HG03135 (cell line): ENCODE data around the gene TMEM184C.

Experiments
- ATAC-seq: cut with Tn5 transposase; IDR thresholded peaks from one replicate; pipeline ENCODE4 v1.9.1; 2021; ENCODE audit warnings: mild to moderate bottlenecking, moderate library complexity; ENCODE audit not compliant: unreplicated experiment

Gene TMEM184C

DNA sequence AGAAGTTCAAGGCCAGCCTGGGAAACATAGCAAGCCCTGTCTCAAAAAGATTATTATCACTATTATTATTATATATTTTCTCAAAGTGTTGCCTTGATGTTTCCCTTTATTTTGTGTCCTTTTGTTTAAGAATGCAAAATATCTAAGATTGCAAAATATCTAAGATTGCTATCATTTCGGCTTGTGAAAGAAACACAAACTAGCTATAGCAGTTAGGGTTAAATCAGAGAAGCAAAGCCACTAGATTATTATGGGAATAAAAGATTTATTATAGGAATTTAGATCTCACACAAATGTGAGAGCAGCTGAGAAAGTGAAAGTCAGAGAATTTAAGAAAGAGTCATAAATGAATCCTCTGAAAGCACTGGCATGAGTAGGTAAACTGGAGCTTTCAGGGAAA, 18.0 kb upstream of the TMEM184C start:
- ATAC-seq: no peak

DNA sequence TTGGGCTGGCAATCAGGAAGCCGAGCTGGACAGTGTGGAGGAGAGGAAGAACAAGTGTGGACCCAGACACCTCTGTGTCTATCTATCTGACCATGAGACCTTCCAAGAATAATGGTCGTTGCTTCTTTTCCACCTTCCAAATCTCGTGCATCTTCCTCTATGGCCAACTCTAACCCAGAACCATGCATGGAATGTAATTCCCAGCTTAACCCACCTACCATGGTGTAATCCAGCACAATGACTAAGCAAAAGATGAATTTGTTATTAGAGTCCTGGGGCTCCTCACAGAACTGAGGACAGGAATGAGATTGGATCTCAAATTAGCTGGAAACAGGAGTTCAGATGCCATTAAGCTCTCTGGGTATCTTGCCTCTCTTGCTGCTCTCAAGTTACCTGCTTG, 17.4 kb upstream of the TMEM184C start:
- ATAC-seq: no peak

DNA sequence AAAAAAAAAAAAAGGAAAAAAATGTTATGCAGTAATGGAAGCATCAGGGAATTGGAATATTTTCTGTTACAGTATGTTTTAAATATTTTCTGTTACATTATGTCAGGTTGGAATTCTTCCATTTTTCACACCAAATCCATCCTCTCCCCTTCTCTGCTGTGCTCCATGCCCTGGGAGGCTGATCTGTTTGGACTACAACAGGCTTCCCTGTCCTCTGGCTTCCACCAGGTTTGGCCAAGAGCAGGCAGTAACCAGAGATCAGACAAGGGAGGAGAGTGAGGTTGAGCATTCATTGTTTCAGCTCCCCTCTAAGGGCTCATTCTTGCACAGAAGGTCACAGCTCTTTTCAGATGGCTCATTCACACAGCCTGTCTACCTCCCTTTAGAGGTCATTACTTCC, 11.7 kb upstream of the TMEM184C start:
- no peak for ATAC-seq

DNA sequence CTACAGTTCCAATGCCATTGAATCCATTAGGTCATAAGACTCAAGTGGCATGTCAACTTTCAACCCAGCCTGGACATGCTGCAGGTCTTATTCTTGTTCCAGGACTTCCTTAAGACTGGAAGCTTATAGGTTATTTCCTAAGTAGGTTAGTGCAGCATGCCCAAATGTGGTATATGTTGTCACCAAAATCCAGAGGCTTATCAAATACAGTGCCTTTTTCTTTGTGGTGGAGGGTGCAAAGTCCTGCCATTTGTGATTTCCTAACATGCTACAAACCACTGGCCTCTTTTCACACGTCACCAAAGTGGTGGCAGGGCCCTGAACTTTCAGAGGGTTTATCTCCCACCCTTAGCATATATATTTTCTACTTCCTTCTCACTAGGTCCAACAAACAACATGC, 9.7 kb upstream of the TMEM184C start:
- no peak for ATAC-seq

DNA sequence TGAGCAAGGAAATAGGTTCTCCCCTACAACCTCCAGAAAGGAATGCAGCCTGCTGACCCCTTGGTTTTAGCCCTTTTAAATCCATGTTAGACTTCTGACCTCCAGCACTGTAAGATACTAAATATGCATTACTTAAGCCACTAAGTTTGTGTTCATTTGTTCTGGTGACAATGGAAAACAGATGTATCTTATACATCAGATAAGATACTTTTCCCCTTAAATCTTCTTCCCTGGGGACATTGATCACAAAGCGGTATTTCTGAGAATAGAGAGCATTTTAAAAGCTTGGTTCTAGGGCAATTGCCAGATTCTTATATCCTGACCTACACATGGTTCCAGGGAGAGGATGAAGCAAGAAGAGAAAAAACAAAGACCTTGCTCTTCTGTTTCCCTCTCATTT, 6.5 kb upstream of the TMEM184C start:
- no peak for ATAC-seq

DNA sequence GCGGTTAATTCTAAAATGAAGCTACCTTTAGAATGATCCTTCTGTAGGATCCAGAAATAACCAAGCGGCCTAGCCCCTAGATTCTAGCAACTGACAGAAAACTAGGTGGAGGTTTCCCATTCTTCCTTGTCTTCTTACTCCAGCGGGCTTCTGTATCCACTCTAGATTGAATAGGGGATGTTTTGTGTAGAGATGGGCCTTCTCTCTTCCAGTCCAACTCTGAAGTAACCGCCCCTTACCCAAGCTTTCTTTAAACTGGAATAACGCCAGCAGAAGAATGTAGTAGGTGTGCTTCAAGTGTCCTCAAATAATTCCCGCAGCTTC, 386 bp upstream of the TMEM184C start:
- ATAC-seq: peak; percentile 6

DNA sequence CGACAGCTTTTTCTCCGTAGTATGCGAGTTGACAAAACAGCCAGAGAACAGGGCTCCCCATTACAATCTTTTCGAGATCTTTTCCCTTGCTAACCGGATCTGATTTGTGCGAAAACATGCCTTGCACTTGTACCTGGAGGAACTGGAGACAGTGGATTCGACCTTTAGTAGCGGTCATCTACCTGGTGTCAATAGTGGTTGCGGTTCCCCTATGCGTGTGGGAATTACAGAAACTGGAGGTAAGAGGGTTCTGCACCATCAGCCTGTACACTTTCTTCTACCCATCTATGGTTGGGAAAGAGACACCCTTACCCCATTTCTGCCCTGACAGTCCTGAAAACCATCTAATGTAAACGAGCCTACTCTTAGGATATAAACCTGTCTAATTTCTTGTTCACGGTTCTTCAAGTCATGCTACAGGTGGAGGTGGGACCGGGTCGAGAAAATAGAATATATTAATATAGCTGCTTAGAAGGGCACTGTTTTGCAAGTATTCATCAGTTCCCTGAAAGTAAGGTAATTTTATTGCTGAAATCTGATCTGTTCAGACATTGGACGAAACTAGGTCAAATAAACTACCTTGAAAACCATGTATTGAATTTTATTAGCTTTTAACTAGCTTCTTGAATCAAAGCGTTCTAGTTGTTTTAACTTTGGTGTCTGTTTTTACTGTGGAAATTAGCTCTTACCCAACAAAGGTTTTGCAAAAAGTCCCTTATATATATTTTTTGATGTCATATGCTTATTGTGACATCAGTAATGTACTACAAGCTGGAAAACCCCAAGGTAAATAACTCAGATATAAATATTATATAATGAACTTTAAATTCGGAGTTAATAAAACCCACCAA, 869 bp downstream of the TMEM184C start:
- peak; percentile 7 for ATAC-seq

- no peak for ATAC-seq
Measured at GRCh38 chr4:147620315-147620714, 3.1 kb downstream of the TMEM184C start.

DNA sequence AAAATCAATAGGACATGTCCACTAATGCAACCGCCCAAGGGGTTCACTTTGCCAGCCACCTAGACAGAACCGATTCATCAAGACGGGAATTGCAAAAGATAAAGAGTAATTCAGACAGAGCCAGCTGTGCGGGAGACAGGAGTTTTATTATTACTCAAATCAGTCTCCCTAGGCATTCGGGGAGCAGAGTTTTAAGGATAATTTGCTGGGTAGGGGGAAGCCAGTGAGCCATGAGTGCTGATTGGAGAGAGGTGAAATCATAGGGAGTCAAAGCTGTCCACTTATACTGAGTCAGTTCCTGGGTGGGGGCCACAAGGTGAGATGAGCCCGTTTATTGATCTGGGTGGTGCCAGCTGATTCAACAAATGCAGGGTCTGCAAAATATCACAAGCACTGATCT, 8.5 kb downstream of the TMEM184C start:
- no peak for ATAC-seq

GRCh38 chr4:147626903-147627302, 9.7 kb downstream of the TMEM184C start:
- ATAC-seq: no peak

DNA sequence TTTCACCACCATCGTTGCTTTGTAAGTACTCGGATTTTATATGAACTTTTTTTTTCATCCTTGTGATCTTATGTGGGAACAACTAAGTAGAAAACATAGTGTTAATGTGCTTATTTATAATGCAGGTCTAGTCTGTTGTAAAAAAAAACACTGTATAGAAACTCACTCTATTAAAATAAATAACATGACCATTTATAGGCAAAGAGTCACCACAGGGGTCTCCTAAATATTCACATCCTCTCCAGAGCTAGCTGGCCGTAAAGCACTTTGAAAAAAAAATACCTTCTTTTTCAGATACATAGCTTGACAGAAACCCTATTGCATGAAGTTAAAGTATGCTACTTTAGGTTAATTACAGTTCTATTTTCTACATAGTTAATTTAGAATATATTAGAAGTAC, 11.2 kb downstream of the TMEM184C start:
- no peak for ATAC-seq

DNA sequence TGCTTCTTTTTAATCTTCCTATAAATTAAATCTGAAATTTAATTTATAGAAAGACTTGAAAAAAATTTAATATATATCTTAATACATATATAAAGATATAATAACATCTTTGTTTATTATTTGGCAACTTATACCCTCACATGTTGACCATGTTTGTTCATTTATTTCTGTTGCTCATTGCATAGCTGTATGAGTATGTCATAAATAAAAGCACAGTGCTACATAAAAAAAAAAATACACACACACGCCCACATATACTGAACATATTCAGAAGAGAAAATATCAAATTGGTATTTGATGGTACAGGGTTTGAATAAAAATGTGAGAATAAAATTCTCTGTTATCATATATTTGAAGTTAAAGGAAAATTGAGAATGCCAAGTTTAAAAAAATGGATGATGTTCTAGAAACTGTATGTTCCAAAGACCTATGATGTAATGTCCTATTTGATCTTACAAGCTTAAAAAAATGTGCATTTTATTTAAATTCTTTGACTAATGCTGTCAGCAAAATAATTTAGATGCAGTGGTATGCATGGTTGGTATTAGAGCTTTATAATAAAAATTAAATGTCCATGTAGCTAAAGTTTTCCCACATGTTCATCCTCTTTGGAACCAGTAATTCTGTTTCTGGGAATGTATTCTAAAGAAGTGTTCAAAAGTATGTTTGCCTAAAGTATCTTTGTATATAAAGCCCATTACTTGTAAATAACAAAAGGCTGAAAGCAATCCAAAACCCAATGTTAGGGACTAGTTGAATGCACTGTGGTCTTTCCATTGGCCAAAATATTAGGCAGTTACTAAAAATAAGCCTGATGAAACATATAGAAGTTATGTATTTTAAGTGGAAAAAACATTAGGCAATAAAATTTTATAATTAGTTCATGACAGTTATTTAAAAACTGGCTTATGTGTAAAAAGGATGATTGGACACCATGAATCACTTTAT, 12.9 kb downstream of the TMEM184C start:
- ATAC-seq: no peak

GRCh38 chr4:147633113-147633512, 15.9 kb downstream of the TMEM184C start:
- ATAC-seq: no peak

DNA sequence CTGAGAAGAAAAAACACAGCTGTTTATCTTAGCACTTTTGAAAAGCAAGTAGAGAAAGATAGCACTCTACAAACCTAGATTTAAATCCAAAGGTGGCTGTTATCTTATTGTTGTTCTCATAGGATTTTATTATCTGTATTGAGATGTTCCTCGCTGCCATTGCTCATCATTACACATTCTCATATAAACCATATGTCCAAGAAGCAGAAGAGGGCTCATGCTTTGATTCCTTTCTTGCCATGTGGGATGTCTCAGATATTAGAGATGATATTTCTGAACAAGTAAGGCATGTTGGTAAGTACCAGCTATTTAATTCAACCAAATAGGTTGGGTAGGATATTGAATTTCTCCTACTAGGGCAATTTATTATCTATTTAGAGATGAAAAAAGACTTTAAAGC, 16.4 kb downstream of the TMEM184C start:
- no peak for ATAC-seq

- no peak for ATAC-seq
Measured at GRCh38 chr4:147635348-147635747, 18.2 kb downstream of the TMEM184C start.

- ATAC-seq: no peak
Measured at GRCh38 chr4:147638365-147638764, 21.2 kb downstream of the TMEM184C start.

DNA sequence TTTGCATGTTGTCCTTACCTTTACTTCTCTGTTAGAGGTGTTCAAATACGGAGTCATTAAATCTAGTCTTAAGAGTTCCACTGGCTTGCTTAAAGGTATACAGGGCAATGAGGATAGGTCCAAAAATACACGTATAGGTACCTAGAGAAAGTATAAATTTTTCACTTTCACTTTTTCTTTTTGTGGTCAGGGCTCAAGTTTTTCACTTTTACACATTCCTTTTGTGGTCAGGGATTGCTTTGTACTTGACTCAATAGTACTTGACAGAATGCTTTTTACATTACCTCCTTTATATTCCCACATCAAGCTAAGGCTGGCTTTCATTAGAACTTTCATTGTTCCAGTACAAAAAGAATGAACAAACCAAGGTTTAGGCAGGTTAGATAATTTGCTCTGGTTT, 21.7 kb downstream of the TMEM184C start:
- ATAC-seq: no peak

DNA sequence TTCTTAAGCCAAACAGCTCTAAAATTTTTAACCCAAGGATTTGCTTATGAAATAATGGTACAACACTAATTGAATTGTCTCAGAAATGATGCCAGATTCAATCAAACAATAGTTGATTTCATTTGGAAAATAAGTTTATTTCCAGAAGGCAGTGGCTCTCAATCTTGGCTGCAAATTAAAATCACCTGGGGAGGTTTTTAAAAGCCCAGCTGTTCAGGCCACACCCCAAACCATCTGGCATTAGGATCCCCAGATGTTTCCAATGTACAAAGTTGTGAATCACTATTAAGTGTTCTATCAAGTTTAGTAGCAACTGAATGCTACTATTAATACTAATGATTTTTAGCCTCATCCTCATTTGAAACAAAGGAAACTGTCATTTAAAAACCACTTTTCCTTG, 22.2 kb downstream of the TMEM184C start:
- ATAC-seq: no peak

GRCh38 chr4:147640331-147640730, 23.1 kb downstream of the TMEM184C start:
- no peak for ATAC-seq

DNA sequence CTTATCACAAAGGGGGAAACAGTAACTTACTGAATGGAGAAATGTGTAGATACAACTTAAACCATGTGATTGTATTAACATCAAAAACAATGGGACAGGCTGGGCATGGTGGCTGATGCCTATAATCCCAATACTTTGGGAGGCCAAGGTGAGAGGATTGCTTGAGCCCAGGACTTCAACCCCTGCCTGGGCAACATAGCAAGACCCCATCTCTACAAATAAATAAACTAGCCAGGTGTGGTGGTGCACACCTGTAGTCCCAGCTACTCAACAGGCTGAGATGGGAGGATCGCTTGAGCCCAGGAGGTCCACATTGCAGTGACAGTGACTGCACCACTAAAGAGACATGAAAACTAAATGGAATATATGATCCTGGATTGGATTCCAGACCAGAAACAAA, 26.4 kb downstream of the TMEM184C start:
- ATAC-seq: no peak

DNA sequence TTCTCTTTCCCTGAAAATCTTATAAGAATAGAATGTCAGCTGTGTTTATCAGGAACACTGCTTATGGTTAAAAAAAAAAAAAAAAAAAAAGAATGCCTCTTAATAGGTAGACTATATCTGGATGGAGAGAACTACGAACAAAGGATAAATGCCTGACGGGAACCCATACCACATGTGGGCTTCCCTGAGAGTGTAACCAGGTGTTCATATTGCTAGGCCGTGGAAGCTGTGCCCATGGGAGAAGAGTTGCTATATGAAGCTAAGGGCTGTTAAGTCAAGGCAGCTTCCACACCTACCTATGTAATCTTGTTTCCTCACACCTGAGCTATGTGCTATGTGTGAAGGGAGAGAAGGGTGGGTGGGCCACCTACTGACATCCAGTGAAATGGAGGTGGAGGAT, 27.3 kb downstream of the TMEM184C start:
- no peak for ATAC-seq

DNA sequence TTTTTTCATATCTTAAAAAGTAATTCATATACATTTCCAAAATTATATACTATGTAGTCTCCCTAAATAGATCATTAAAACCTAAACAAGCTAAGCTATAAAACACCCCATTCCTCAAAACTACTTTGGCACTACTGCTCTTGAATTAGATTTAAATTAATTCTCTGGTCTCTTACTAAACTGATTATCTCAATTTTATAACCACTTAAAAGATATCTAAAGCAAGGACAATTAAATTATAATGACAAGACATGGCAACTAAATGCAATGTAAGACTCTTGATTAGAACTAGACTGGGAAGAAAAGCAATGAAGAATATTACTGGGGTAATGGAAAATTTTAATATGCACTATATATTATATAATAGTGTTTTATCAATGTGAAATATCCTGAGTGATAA, 27.9 kb downstream of the TMEM184C start:
- ATAC-seq: no peak
